NCI-H1417 (cell line): Measurements from ENCODE around the gene NUP214.
"Not testable (repeated sequence)": the region's sequence is repeated elsewhere in the genome, so short reads cannot be mapped to it uniquely, and the experiment has no call there.

Experiments
- DNase-seq, 3 experiments: peaks; one replicate each; lab custom pipeline; 2025; lab: John Stamatoyannopoulos, UW

Gene NUP214

GRCh38 chr9:131161585-131161984 is 36.2 kb downstream of the NUP214 start:
- DNase-seq: no peak

GRCh38 chr9:131162886-131163285 is 37.5 kb downstream of the NUP214 start:
- DNase-seq: no peak

GRCh38 chr9:131165523-131165922 is 40.1 kb downstream of the NUP214 start:
- DNase-seq: no peak

GRCh38 chr9:131167146-131167692 is 41.8 kb downstream of the NUP214 start:
- DNase-seq: no peak

GRCh38 chr9:131167936-131168335 is 42.5 kb downstream of the NUP214 start:
- DNase-seq: no peak

- DNase-seq: no peak
Observed at GRCh38 chr9:131169563-131170240, 44.3 kb downstream of the NUP214 start.

- no peak for DNase-seq
Observed at GRCh38 chr9:131173995-131174394, 48.6 kb downstream of the NUP214 start.

GRCh38 chr9:131174681-131175239 is 49.4 kb downstream of the NUP214 start:
- DNase-seq: no peak

GRCh38 chr9:131177898-131178297 is 52.5 kb downstream of the NUP214 start:
- peak in 1 of 3 experiments; percentile 41 for DNase-seq

- DNase-seq: peak; percentile 1 to 63 (median 31)
Observed at GRCh38 chr9:131178382-131178781, 53.0 kb downstream of the NUP214 start.

GRCh38 chr9:131178926-131179325 is 53.5 kb downstream of the NUP214 start:
- no peak for DNase-seq

- no peak for DNase-seq
Observed at GRCh38 chr9:131179561-131180219, 54.3 kb downstream of the NUP214 start.

- no peak for DNase-seq
Observed at GRCh38 chr9:131180454-131180853, 55.1 kb downstream of the NUP214 start.

GRCh38 chr9:131181091-131181681 is 55.8 kb downstream of the NUP214 start:
- no peak for DNase-seq

GRCh38 chr9:131185924-131186323 is 60.5 kb downstream of the NUP214 start:
- DNase-seq: no peak

- DNase-seq: no peak
Observed at GRCh38 chr9:131186622-131187021, 61.2 kb downstream of the NUP214 start.

- no peak for DNase-seq
Observed at GRCh38 chr9:131187957-131188356, 62.6 kb downstream of the NUP214 start.

- DNase-seq: no peak
Observed at GRCh38 chr9:131188976-131189375, 63.6 kb downstream of the NUP214 start.

- no peak for DNase-seq
Observed at GRCh38 chr9:131190191-131190590, 64.8 kb downstream of the NUP214 start.

GRCh38 chr9:131191032-131191431 is 65.6 kb downstream of the NUP214 start:
- DNase-seq: not testable (repeated sequence)

GRCh38 chr9:131191857-131192256 is 66.5 kb downstream of the NUP214 start:
- DNase-seq: no peak

GRCh38 chr9:131193051-131193450 is 67.7 kb downstream of the NUP214 start:
- DNase-seq: no peak

GRCh38 chr9:131194762-131195161 is 69.4 kb downstream of the NUP214 start:
- peak in 1 of 3 experiments; percentile 72 for DNase-seq
